EL (cell line): ENCODE results near the gene ARID4B.
"Not testable (repeated sequence)": the region's sequence is repeated elsewhere in the genome, so short reads cannot be mapped to it uniquely, and the experiment has no call there.

Source experiments
- DNase-seq: peaks from one replicate; pipeline ENCODE4 v3.0.0-alpha.2; 2016

Gene ARID4B

DNA sequence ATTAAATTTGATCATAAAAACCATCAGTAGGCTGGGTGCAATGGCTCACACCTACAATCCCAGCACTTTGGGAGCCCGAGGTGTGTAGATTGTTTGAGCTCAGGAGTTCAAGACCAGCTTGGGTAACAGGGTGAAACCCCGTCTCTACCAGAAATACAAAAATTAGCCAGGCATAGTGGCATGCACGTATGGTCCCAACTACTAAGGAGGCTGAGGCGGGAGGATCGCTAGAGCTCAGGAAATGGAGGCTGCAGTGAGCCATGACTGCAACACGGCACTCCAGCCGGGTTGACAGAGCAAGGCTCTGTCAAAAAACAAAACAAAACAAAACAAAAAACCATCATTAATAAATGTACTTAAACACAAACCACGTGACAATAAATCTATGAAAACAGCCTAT, 61.0 kb downstream of the ARID4B start:
- DNase-seq: no peak

DNA sequence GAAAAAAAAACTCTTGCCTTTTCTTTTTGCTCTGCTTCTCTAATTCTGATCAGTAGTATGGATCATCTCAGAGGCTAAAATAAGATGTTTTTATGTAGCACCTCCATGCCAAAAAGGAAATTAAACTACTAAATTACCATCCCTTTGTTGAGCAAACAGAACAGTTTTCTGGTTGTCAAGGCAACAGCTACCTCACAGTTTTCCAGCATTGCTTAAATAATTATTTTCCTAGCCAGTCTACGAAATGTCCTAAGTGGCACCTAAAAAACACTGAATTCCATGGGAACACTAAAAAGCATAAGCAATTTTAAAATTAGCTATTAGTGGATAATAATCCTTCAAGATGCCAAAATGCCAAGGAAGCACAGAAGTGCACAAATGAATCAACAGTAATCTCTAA, 61.7 kb downstream of the ARID4B start:
- no peak for DNase-seq

- peak; percentile 39 for DNase-seq
These were observed 62.1 kb downstream of the ARID4B start for GRCh38 chr1:235265900-235266299.

- DNase-seq: no peak
These were observed 63.7 kb downstream of the ARID4B start for GRCh38 chr1:235264327-235264726.

DNA sequence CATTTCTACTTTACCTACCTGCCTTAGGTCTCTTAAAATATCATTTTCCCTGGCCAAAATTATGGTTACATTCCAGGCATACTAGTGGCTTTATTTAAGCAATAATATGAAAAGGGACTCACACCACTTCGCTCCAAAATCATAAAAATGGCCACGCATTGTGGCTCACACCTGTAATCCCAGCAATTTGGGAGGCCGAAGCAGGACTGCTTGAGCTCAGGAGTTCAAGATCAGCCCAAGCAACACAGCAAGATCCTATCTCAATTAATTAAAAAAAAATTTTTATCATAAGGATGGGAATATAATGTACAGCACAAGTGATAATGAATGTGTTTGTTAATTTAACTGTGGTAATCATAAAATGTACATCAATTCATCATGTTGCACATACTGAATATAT, 65.4 kb downstream of the ARID4B start:
- no peak for DNase-seq

DNA sequence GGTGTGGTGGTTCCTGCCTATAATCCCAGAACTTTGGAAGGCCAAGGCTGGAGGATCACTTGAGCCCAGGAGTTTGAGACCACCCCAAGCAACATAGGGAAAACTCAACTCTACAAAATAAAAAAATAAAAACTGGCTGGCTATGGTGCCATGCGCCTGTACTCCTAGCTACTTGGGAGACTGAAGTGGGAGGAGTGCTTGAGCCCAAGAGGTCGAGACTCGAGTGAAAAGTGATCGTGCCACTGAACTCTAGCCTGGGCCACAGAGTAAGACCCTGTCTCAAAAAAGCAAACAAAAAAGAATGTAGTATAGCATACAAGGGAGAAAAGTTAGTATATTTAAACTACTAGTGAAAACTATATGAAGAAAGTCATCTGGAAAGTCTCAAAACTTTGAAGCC, 66.7 kb downstream of the ARID4B start:
- no peak for DNase-seq

GRCh38 chr1:235259133-235259778, 68.7 kb downstream of the ARID4B start:
- DNase-seq: no peak

- not testable (repeated sequence) for DNase-seq
These were observed 69.9 kb downstream of the ARID4B start for GRCh38 chr1:235258068-235258467.

DNA sequence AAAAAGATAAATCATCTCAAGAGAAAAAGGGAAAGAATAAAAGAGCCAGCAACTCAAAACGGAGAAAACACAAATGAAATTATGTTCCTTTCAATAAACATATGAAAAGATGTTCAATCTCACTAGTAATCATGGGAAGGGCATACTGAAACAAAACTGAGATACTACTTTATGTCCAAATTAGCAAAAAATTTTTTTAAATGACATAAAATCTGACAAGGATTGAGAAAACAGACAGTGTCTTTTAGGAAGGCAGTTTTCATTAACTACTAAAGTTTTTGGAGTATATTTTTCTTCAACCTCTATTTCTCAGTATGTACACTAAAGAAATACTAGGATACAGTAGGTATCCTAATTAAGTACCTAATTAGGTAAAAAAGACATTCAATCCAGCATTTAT, 73.3 kb downstream of the ARID4B start:
- DNase-seq: no peak

DNA sequence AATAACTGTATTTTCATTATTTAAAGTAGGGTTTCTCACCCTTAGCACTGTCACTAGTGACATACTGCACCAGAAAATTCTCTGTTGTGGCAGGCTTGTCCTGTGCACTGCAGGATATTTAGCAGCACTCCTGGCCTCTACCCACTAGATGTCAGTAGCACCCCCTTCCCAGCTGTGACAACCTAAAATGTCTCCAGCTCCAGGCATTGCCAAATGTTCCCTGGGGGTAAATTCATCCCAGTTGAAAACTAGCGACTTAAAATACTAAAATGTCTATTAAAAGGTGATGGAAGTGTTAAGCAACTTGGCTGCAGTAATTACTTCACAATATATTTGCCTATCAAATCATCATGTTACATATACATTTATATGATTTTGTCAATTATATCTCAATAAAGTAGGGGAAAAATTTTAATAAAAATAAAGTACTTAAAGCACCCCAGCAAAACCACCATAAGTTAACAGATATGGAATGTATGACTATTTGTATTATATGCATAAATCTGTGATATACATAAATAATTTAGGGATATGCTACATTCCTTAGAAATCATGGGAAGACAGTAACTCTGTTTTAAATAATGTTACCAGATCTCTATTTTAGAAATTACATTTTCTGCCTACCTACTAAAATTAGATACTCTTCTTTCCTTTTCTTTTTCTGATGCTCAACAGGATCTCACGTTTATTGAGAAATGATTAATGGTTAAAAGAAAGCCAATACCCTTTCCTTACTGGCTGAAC, 74.6 kb downstream of the ARID4B start:
- peak; percentile 82 for DNase-seq

DNA sequence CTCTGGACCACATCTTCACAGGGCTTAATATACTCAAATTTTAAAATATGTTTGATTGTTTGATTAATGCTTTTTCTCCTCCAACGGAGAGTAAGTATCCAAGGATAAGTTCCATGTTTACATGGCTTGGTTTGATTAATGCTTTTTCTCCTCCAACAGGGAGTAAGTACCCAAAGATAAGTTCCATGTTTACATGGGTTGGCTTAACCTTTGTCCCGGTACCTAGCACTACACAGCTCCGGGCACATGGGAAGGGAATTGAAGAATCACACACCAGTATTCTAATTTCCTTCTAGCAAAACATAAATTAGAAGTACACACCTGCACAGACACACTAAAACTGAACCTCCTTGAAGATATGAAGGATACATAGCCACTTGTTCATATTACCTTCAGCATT, 77.5 kb downstream of the ARID4B start:
- DNase-seq: no peak

DNA sequence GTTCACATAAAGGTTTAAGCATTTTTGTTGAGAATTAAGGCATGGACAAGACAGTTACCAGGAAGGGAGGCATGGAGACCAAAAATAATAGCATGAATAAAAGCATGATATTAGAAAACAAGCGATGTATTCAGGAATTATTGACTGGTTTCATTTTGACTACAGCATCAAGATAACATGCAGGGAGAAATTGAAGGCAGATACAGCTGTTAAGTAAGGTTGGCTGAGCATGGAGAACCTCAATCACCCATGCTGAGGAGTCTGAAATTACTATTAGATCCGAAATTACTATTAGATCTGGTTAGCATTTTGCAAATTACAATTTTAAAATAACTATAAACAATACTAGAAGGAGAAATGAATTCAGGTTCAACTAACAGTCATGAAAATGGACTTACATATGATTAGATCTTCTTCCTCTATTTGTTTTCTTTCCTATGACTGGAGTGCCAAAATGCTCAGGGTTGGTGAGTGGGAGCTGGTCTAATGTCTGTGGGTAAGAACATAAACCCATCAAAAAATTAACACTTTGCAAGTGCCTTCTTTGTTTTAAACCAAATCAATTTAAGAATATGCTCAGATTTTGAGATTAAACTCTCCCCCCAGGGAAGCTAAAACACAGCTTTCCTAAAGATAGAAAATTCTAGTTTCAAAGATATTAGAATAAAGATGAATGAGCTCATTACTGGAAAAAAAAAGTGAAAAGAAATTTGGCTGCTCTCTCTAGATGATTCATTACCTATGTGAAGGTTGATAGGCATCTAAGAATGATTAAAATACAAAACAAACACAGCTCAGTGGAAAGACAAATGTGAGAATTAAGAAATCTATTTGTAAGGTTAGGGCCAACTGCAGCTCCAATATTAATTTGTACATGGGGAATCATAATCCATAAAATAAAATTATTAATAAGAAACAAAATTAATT, 81.7 kb downstream of the ARID4B start:
- DNase-seq: no peak

DNA sequence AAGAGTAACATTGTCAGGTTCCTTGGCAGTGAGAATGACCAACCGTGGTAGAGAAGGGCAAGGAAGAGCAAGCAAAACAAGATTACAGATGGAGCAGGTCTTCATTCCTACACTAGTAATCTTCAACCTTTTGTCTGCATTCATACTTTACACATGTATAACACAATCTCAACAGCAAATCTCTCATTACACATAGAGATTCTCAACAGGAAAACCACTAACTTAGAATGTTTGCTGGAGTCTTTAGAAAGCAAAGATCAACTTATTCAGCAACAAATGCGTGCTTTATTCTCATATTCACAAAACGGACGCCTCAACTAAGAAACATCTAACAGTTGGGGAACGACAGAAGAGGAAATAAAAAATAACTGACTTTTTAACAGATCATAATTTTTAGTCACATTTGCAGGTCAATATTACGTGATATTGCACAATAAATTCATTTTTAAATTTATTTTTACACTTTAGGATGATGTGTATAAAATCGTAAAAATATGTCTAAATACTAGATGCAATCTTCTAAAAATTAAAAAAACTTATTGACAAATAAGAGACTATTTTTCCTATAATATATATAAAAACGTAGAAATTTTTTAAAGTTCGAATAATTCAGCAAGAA, 82.9 kb downstream of the ARID4B start:
- no peak for DNase-seq

- DNase-seq: no peak
These were observed 87.0 kb downstream of the ARID4B start for GRCh38 chr1:235240960-235241359.

DNA sequence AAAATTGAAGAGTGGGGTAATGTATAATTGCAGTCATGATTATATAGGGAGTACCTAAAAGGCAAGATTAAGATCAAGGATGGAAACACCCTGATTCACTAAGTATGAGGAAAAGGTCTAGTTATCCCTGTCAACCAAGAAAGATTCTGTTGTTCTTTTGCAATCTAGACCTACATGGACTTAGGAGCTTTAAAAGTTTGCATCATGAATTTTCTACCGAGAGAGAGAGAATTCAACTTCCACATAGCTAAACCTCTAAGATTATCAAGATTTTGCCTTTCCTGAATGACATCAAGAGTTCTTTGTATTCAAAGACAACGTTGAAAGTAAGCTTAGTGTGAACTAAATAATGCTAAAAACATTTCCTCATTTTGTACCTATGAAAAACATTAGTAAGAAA, 88.1 kb downstream of the ARID4B start:
- DNase-seq: peak; percentile 11

DNA sequence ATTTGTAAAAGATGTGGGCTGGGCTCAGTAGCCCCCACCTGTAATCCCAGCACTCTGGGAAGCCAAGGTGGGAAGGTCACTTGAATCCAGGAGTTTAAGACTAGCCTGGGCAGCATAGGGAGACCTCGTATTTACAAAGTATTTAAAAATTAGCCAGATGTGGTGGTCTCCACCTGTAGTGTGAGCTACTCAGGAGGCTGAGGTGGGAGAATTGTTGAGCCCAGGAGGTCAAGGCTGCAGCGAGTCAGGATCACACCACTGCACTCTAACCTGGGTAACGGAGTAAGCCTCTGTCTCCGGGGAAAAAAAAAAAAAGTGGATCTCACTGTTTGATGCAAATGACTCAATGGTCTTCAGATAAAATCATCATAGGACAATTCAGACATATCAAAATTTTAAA, 89.4 kb downstream of the ARID4B start:
- no peak for DNase-seq

- DNase-seq: no peak
These were observed 91.9 kb downstream of the ARID4B start for GRCh38 chr1:235236128-235236527.

DNA sequence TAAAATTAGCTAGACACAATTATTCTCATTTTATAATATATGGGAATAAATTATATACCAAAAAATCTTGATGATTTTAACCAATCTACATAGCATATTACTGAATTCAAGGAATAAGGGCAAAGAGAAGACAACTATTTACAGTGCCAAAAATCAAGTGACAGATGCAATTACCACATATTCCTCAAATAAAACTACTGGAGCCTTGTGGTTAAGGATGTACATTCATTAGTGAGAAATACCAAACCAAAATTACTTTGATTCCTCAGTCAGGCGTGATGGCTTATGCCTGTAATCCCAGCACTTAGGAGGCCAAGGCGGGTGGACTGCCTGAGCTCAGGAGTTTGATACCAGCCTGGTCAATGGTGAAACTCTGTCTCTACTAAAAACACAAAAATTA, 98.1 kb downstream of the ARID4B start:
- no peak for DNase-seq

GRCh38 chr1:235227414-235227813, 100.6 kb downstream of the ARID4B start:
- DNase-seq: no peak

- no peak for DNase-seq
These were observed 101.0 kb downstream of the ARID4B start for GRCh38 chr1:235226933-235227332.

GRCh38 chr1:235225299-235225698, 102.7 kb downstream of the ARID4B start:
- DNase-seq: no peak

- DNase-seq: no peak
These were observed 106.2 kb downstream of the ARID4B start for GRCh38 chr1:235221653-235222375.

DNA sequence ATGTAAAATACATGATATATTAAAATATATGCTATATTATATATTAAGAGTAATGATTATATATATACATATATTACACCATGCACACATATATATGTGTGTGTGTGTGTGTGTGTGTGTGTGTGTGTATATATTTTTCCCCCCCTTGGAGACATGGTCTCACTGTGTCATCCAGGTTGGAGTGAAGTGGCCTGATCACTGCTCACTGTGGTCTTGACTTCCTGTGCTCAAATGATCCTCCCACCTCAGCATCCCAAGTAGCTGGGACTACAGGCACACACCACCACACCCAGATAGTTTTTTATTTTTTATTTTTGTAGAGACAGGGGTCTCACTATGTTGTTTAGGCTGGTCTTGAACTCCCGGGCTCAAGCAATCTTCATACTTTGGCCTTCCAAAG, 112.5 kb downstream of the ARID4B start:
- DNase-seq: no peak
